ENCODE measurements around the gene TSNAXIP1.

- TF ChIP-seq CTCF (conservative IDR thresholded peaks at IDR 0.05; ENCODE audit: low read length) (no peak), EZH2phosphoT487 (IDR thresholded peaks at IDR 0.05; ENCODE audit: borderline replicate concordance) (no peak)
These were observed 7.9 kb downstream of the TSNAXIP1 start for GRCh38 chr16:67814567-67814966.

Data from Loucy (cell line).